GM21528 (cell line): ENCODE measurements around the gene SMC5.

Source experiments
- ATAC-seq: cut with Tn5 transposase; IDR thresholded peaks from one replicate; pipeline ENCODE4 v1.9.1; 2021; ENCODE audit warnings: mild to moderate bottlenecking, moderate library complexity; ENCODE audit not compliant: unreplicated experiment, low FRiP score

Gene SMC5

GRCh38 chr9:70402213-70402612 lies 143.4 kb downstream of the SMC5 start:
- ATAC-seq: no peak

GRCh38 chr9:70403166-70403565 lies 144.4 kb downstream of the SMC5 start:
- ATAC-seq: no peak

- no peak for ATAC-seq
These were observed 144.8 kb downstream of the SMC5 start for GRCh38 chr9:70403618-70404025.

GRCh38 chr9:70404261-70404660 lies 145.5 kb downstream of the SMC5 start:
- no peak for ATAC-seq
